GM19467 (cell line): ENCODE data around the gene TRPC4.

Source experiments
- ATAC-seq: cut with Tn5 transposase; IDR thresholded peaks from one replicate; pipeline ENCODE4 v1.9.1; 2021; ENCODE audit warnings: mild to moderate bottlenecking, moderate library complexity; ENCODE audit not compliant: unreplicated experiment

The TRPC4 gene

DNA sequence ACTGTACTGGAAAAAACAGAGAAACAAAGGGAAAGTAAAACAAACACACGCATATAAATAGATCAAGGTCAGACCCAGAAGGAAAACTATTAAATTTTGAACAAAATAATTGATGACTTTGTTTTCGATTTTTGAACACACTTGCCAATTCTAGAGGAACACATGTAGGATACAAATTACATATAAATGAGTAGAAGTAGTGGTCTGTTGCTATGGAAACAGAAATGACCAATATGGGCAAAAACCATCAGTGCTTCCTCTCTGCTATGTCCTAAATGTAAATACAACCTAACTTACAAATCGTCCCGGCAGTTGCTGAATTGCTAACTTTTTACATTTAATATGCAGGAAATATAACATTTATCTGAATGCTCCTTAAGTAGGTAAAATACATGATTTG is 205.8 kb downstream of the TRPC4 start:
- ATAC-seq: no peak

DNA sequence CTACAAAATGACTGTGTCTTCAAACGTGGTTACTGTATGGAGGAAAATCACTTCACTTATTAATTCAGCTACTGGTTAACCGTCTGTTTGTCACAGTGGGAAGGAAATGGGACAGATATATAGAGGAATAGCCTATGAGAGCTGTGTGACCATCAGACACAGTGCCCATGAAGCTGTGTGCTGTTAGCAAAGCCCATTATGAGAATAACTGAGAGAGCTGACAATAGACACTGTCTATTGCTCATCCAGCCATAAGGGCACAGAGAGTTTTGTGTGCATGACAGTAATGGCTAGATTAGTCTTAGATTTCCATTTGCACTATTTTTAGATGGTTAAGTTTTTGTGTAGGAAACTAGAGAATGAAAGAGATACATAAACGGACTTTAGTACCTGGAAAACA is 206.9 kb downstream of the TRPC4 start:
- no peak for ATAC-seq

DNA sequence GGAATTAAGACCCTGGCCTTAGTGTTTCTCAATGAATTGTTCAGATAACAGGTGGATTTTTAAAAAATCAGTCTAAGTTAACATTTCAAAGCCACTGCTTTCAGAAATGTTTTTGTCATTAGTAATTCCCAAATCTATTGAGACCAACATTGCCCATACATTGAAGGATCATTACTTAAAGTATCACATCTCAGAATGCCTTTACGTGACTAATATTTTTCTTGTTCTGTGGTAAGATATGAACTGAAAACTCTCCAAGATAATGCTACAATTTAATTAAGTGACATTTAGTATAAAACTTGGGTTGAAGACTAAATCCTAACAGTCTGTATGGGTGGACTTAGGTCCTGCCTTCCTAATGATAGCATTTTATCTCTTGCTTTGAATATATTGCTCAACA is 211.6 kb downstream of the TRPC4 start:
- no peak for ATAC-seq

DNA sequence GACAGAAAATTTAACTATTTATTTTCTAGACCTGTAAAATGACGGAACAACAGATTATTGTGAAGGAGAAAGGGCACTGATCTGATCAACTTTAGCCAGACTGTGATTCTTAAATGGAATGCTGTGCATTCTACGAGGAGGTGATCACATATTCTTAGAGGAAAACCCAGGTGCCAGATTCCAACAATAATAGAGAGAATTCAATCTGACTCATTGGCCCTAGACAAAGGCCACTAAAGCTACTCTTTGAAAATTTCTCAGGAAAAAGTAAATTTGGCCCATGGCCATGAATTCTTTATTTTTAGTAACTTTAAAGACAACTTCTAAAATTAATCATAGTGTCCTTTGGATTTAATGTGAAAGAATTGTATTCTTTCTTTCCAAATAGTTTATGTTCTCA is 212.4 kb downstream of the TRPC4 start:
- no peak for ATAC-seq

DNA sequence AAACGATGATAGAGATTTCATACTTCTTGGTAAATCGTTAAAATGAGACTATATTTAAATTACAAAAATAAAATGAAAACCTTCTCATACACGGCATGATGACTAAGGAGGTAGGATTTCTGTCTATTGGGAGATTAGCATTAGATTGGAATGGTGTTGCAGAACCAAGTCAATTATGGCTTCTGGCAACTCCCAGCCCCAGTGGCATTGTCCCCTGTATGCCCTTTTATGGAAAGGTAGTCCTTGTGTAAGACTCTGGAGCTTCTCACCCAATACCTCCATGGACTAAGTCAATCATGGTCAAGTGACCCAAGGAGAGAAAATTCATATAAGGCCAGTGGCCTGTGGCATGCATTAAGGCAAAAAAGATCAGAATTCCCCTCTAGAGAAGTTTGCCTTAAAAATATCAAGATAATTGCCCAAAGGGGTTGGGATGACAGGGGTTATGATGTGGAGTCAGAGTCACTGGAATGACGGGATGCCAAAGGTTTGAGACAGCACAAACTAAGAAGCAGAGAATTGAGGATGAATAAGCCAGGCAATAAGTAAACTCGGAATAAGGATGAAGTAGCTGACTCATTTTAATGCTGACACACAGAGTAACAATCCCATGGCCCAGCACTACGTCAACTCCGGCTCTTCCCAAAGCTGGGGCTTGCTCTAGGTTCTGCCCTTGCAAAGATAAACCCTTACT is 213.2 kb downstream of the TRPC4 start:
- no peak for ATAC-seq

DNA sequence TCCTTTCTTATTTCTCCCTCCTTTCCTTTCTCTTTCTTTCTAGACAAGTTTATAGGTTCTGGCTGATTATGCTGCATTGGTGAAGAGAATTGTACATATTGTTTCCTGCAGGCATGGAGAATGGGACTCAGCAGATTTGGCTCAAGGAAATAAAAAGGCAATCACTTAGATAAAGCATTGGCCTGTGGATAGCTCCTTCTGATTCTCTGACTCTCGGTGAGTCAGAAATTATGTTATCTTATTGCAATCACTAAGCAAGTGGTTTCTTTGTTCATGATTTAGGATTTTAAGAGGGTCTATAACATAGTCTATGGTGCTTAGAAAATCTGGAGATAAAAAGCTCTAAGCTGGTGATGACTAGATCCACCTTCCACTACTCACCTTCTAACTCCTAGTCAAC is 217.0 kb downstream of the TRPC4 start:
- no peak for ATAC-seq

DNA sequence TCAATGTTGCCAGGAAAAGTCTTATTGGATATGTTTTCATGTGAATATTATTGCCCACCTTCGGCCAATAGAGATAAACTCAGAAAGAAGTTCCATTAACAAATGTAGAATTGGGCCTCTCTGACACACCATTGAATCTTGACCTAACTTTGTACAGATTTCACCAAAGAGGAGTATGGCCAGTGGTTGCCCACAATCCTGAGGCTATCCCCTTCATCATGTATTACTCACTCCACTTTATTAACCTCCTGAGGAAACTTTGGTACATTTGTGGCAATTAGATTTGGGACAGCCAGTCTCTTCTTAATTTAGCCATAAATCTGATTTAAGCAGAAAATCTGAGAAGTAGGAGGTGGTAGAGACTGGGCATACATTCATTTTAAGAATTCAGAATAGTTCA is 217.7 kb downstream of the TRPC4 start:
- no peak for ATAC-seq

DNA sequence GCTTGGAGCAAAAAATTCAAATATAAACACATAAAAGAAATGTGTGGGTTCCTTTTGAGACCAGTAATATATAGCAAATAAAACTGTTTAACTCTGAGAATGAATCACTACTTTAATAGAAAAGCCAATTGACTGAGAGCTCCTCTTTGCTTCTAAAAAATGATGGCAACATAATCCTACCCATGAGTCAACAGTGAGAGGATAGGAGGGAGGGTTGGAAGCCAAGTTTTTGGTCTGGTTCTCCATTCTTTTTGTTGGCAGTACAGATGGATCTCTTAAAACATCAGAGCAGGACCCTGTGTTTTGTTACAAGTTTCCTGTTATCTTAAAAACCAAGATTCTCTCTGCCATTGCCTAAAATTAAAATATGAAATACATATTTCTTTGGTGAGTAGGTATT is 221.0 kb downstream of the TRPC4 start:
- ATAC-seq: no peak

DNA sequence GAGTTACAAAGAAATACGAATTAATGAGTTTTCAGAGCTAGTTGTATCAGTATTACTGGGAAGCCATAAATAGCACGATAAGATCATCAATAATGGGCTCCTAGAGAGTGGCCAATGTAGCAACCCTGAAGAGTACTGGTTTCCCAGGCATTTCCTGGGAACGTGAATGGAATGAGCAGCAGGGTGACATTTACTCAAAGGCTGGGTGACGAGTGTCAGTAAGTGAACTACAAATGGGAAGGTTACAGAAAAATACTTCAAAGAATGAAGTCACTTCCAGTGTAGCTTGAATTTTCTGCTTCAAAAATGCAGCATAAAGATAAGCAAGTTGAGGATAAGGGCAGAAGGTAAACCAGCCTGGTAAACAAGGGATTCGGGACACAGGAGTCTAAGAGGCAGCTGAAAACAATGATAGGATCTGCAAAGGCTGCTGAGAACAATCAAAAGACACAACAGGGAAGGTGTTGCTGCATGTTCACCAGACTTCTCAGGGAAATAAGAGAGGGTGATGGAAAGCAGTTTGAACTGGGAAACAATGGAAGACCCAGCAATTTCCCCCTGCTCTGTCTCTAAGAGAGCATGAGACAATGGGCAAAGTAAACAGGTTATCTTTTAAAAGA is 222.4 kb downstream of the TRPC4 start:
- no peak for ATAC-seq

DNA sequence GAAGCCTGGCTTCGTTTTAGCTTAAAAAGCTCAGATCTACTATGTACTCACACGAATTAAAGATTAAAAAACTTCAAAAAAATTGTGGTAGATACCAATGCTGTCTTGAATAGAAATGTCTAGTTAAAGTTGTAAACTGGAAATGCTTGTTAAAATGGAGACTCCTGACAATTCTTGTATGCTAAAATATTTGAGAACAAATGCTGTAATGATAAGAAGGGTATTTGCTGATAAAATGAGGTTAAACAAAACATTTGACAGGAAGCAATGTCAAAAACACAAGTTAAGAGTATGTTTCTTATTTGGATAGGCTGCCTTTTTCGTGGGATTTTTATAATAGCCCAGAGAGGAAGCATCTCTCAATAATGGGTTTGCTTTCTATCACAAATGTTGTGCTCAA is 223.0 kb downstream of the TRPC4 start:
- no peak for ATAC-seq

DNA sequence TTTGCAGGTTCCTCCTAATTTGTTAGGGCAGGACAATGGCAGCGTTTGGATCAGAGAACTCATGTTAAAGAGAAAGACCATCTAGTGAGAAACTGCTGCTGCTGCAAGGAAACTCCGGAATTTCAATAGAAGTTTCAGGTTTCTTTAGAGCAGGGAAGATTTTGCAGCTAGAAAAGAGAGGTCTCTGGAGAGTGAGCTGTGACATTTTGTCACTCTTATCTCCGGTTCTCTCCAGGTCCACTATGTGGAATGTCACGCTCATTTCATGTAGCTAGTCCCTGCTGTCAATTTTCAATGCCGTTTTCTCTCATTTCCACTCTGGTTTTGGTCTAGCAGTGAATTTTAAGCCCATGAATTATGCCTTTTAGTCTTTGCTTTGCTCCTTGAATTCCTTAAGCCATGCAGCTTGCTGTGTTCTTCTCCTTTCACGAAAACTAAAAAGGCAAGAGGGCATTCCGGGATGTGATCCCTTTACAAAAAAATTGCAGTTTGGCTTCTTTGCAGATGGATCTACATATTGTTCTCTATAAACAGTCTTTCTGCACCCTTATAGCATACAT is 224.3 kb downstream of the TRPC4 start:
- ATAC-seq: no peak

DNA sequence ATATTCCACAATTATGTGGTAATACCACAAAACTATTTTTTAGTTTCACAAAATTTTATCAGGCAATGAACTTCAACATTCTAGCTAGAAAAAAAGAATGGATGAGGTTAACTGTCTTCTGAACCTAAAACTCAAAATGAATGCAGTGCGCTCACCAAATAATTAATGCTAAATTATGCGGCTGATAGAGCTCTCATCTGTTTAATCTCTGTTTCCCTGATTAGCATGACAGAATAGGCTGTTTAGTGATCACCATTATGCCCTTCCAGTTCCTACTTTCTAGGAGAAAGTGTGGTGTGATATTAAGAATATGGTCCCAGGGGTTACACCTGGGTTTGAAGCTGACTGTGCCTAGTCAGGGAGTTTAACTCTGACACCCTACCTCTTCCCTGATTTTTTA is 228.2 kb downstream of the TRPC4 start:
- ATAC-seq: no peak

DNA sequence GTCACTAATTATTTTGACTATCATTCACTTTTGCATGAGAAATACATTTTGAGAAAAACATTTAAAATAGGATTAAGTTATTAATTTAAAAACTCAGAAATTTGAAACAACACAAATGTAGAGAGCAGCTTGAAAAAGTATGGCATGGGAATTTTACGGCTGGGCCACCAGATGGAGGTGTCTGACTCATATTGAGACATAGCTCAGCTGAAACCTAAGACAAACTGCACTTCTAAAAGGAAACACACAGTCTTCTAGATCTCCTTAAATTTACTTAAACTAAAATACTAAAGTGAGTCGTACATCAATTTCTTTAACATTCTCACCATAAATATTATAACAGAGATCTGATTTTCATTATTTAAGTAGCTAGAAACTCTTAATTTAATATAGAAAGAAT is 229.1 kb downstream of the TRPC4 start:
- no peak for ATAC-seq

DNA sequence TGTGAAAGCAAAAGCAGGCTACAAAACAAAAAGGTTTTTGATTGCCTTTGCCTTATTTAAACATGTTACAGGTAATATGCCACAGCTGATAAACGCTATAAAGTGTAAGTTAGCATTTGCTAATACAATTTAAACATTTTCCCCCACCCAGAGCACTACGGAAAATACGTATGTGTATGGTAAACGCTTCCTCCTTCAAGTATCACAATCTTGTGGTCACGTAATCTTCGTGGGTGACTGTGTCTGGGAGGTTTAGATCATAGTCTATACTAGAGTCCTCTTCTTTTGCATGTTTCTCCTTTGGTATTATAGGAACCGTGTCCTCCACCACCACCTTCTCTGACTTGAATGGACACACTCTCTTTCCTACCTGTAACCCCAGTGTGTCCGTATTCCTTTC is 232.9 kb downstream of the TRPC4 start:
- no peak for ATAC-seq

DNA sequence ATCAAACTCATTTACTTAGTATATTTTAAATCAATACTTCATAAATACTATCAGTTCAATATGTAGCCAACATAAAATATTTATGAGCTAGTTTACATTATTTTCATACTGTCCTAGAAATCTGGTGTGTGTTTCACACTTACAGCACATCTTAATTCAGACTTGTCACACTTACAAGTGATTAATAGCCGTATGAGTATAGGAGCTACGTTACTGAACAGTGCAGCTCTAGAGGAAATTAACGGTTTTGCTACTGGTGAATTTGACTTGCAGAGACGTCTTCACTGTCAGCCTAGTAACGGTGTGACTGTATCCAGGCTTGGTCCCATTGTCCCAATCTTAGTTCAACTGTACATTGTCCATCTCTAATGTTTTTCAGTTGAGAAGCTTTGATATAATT is 237.3 kb downstream of the TRPC4 start:
- no peak for ATAC-seq

DNA sequence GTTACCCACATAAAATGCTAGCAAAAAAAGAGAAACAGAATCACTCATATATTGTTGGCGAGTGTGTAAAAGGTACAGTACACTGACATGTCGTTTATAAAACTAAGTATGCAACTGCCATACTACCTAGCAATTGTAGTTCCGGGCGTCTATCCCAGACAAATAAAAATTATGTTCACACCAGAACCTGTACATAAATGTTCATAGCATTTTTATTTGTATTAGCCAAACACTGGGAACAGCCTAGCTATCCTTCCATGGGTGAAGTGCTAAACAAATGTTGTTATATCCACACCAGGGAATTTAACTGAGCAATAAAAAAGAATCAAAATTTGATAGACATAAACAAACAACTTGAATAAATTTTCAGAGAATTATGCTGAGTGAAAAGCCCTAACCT is 242.1 kb downstream of the TRPC4 start:
- no peak for ATAC-seq

DNA sequence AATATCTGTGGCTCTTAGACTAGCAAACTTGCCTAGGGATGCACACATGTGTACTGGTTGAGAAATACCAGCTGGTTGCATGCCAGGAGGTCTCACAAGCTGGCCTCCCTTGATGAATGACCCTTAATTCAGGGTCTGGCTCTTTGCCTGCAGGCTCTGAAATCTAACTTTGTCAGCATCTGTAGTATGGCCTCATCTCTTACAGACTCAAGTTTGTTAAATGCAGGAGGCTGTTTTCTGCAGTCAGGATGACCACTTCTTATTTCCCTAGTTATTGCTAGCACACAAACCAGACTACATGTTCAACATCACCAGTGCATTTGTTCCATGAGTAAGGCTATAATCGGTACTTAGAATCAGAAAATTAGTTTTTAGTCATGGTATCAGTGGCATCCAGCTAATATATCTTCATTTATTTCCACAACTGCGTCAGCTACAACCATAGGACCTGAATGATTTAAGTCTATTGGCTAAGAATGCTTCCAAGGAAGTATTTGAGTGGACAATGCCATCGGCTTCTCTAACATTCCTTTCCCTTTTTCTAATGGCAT is 247.7 kb downstream of the TRPC4 start:
- no peak for ATAC-seq

DNA sequence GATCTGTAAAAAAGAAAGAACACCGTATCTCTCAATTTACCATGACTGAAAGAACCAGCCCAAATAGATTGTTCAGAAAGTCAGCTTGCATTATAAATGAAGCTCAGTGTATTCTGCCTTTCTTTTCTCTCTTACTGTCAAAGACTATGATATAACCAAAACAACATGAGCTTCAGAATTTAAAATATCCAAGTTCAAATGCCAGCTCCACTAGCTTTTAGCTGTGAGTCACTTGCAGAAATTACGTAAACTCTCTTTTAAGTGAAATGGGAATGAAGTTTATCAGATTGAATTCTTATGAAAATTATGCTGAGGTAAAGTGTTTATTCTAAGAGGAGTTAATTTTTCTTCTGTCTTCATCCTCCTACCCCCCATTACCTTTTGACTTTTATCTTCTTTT is 251.0 kb downstream of the TRPC4 start:
- ATAC-seq: no peak

DNA sequence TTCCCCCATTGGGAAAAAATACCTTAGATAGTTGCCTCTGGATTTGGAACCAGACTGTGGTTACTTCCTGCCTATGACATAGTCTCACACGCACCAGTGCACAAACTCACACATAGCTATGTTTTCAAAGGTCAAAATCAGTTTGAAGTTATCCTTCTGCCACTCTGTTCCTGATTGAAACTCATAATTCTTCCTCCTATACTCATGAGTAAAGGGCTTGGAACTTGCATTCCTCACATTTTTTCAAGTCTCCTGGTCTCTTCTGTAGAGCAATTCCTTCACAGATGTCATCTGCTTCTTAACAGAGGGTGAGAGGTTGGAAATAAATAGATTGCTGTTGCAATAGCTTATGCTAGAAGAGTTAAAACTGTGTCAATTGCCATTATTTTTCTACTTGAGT is 252.4 kb downstream of the TRPC4 start:
- ATAC-seq: no peak

DNA sequence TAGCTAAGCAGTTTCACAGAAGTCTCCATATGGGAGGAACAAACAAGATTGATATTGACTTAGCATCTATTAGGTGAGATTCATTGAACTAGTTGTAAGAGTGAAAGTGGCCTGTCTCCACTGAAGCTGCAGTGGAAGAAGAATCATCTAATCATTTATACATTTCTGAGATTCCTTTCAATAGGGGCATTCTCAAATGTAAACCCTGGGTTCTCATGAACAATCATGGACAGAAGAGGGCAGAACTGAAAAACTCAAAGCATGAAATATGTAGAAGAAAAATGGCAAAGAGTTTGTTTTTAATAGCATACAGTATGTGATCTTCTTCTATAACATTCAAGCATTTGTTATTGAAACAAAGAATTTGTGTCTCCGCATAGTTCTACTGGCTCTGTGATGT is 253.4 kb downstream of the TRPC4 start:
- ATAC-seq: no peak

DNA sequence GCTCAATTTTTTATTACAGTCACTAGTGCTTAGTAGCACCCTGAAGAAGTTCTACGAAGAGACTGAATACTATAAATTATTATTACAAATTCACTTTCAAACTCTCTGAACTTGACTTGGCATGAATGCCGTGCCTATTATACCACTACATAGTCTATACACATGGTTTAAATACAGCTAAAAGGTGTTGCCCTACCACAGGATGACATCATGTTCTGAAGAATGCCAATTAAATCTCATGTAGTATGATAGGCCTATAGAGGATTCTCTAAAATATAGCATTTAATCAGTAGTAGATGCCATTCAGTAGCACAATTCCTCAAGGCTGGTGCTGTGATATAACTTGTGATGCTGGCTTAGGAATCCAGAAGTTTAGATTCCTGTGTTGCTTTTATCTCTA is 254.3 kb downstream of the TRPC4 start:
- ATAC-seq: no peak

DNA sequence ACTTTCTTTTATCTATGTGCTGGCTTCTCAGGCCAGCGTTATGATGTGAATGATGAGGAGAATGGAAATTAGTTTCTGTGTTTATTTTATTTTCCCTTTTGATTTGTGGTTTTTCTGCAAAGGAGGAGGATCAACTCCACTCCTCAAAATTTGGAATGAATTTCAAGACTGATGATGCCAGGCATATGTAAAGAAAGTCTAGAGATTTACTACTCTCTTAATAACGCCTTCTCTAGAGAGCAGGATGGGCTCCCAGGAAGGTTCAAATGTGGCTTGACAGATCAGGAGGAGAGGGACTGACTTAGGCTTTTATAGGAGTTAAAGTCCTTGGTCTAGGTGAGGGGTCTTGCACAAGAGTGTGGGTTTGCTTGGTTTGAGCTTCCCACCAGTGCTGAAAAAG is 255.9 kb downstream of the TRPC4 start:
- no peak for ATAC-seq
